Measurements from ENCODE around the gene TPMT.

Gene TPMT

GRCh38 chr6:18147160-18147559, 7.7 kb downstream of the TPMT start:
- no peak overlapping the region for H3K9ac ChIP-seq (ENCODE audit: low read depth, low read length)

GRCh38 chr6:18142591-18142861, 12.4 kb downstream of the TPMT start:
- peaks cover 3% of the 10 kb centered on the region; the same call in 1 of the 2 replicates for H3K36me3 ChIP-seq (ENCODE audit: insufficient read depth, low read length)

More at GRCh38 chr6:18147160-18147559, 7.7 kb downstream of the TPMT start:
- DNase-seq = no peak
- no peaks in the 10 kb centered on the region for H4K20me1 ChIP-seq (ENCODE audit: insufficient read depth, low read length)
- TF ChIP-seq EZH2 (IDR thresholded peaks at IDR 0.05; ENCODE audit: borderline replicate concordance, low read depth, low read length, severe bottlenecking) (no peak), CTCF (IDR thresholded peaks at IDR 0.05; ENCODE audit: borderline replicate concordance, extremely low read depth, low read length, poor library complexity, severe bottlenecking) (no peak)
- no peaks in the 10 kb centered on the region for H3K79me2 ChIP-seq (ENCODE audit: insufficient read depth, low read length)
- H3K27me3 ChIP-seq (ENCODE audit: insufficient read depth, low read length, poor library complexity) = no peaks in the 10 kb centered on the region
- H3K36me3 ChIP-seq (ENCODE audit: insufficient read depth, low read length) = no peaks in the 10 kb centered on the region
- H3K27ac ChIP-seq (ENCODE audit: low read length) = no peak overlapping the region
- no peak overlapping the region for H3K4me2 ChIP-seq (ENCODE audit: insufficient read depth, low read length)
- no peaks in the 10 kb centered on the region for H3K4me1 ChIP-seq (ENCODE audit: insufficient read depth, low read length)
- no peak overlapping the region for H3K4me3 ChIP-seq (ENCODE audit: low read depth in 1 of 2, low read length in 2 of 2)
- no peaks in the 10 kb centered on the region for H3K9me3 ChIP-seq (ENCODE audit: insufficient read depth, low read length, severe bottlenecking)
- no peak for ATAC-seq (ENCODE audit: insufficient read depth, low read depth)
- no peak overlapping the region for H2AFZ ChIP-seq (ENCODE audit: low read depth, low read length)

GRCh38 chr6:18141805-18142590, 12.9 kb downstream of the TPMT start:
- no peaks in the 10 kb centered on the region for H4K20me1 ChIP-seq (ENCODE audit: insufficient read depth, low read length)
- DNase-seq (no peak), ATAC-seq (ENCODE audit: insufficient read depth, low read depth) (no peak)
- no peak overlapping the region for H3K27ac ChIP-seq (ENCODE audit: low read length)
- H3K9ac ChIP-seq (ENCODE audit: low read depth, low read length) = no peak overlapping the region
- H3K27me3 ChIP-seq (ENCODE audit: insufficient read depth, low read length, poor library complexity) = no peaks in the 10 kb centered on the region
- H3K79me2 ChIP-seq (ENCODE audit: insufficient read depth, low read length) = no peaks in the 10 kb centered on the region
- H3K4me3 ChIP-seq (ENCODE audit: low read depth in 1 of 2, low read length in 2 of 2) = no peak overlapping the region
- TF ChIP-seq EZH2 (IDR thresholded peaks at IDR 0.05; ENCODE audit: borderline replicate concordance, low read depth, low read length, severe bottlenecking) (no peak), CTCF (IDR thresholded peaks at IDR 0.05; ENCODE audit: borderline replicate concordance, extremely low read depth, low read length, poor library complexity, severe bottlenecking) (no peak)
- no peak overlapping the region for H2AFZ ChIP-seq (ENCODE audit: low read depth, low read length)
- peaks cover 3% of the 10 kb centered on the region; the same call in 1 of the 2 replicates for H3K36me3 ChIP-seq (ENCODE audit: insufficient read depth, low read length)
- no peaks in the 10 kb centered on the region for H3K4me1 ChIP-seq (ENCODE audit: insufficient read depth, low read length)
- no peak overlapping the region for H3K4me2 ChIP-seq (ENCODE audit: insufficient read depth, low read length)
- no peaks in the 10 kb centered on the region for H3K9me3 ChIP-seq (ENCODE audit: insufficient read depth, low read length, severe bottlenecking)

More at GRCh38 chr6:18142591-18142861, 12.4 kb downstream of the TPMT start:
- DNase-seq (no peak), ATAC-seq (ENCODE audit: insufficient read depth, low read depth) (no peak)
- Histone ChIP-seq H3K79me2 (ENCODE audit: insufficient read depth, low read length) (no peaks in the 10 kb centered on the region), H3K9me3 (ENCODE audit: insufficient read depth, low read length, severe bottlenecking) (no peaks in the 10 kb centered on the region), H4K20me1 (ENCODE audit: insufficient read depth, low read length) (no peaks in the 10 kb centered on the region), H3K4me3 (ENCODE audit: low read depth in 1 of 2, low read length in 2 of 2) (no peak overlapping the region), H3K4me2 (ENCODE audit: insufficient read depth, low read length) (no peak overlapping the region), H3K27ac (ENCODE audit: low read length) (no peak overlapping the region), H3K27me3 (ENCODE audit: insufficient read depth, low read length, poor library complexity) (no peaks in the 10 kb centered on the region), H3K9ac (ENCODE audit: low read depth, low read length) (no peak overlapping the region), H2AFZ (ENCODE audit: low read depth, low read length) (no peak overlapping the region), H3K4me1 (ENCODE audit: insufficient read depth, low read length) (no peaks in the 10 kb centered on the region)
- TF ChIP-seq CTCF (IDR thresholded peaks at IDR 0.05; ENCODE audit: borderline replicate concordance, extremely low read depth, low read length, poor library complexity, severe bottlenecking) (no peak), EZH2 (IDR thresholded peaks at IDR 0.05; ENCODE audit: borderline replicate concordance, low read depth, low read length, severe bottlenecking) (no peak)

Data from DND-41 (cell line).